NK-92 (cell line): ENCODE data around the gene MINK1.

ENCODE experiments used
- DNase-seq: peaks from one replicate; lab custom pipeline; 2025; ENCODE audit not compliant: unreplicated experiment; lab: John Stamatoyannopoulos, UW

MINK1 gene

DNA sequence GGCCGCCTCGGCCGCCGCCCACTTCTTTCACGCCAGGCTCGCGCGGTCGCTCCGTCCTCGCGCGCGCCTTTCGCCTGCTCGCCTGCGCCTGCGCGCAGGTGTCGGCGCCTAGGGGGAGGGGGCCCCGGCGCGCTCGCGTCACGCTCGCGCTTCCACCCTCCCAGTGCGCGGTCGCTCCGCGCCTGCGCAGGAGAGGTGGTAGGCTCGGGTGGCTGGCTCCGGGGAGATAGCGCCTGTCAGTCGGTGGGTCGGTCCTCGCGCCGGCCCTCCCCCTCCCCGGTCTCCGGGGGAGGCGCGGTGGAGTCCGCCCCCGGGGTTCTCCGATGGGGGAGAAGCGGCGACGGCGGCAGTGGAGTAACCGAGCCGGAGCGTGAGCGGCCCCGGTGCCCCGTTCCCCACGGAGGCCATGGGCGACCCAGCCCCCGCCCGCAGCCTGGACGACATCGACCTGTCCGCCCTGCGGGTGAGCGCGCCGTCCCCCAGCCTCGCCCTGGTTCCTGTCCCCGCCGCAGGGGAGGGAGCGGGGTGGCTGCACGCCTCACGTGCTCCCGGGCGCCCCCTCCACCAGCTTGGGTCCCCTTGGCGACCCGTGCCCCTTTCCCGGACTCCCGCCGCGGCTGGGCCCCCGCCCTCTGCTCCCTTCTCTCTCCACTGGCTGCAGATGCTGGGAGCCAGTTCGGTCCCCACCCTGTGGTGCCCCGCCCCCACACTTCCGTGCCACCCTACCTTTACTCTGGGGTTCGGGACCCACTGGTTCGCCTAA, at the start of gene MINK1:
Gene MINK1, plus strand, starts transcription at position 163 of the 763 bp plus-strand sequence. Its CDS starts 244 bp downstream, at position 407.
- DNase-seq = no peak

DNA sequence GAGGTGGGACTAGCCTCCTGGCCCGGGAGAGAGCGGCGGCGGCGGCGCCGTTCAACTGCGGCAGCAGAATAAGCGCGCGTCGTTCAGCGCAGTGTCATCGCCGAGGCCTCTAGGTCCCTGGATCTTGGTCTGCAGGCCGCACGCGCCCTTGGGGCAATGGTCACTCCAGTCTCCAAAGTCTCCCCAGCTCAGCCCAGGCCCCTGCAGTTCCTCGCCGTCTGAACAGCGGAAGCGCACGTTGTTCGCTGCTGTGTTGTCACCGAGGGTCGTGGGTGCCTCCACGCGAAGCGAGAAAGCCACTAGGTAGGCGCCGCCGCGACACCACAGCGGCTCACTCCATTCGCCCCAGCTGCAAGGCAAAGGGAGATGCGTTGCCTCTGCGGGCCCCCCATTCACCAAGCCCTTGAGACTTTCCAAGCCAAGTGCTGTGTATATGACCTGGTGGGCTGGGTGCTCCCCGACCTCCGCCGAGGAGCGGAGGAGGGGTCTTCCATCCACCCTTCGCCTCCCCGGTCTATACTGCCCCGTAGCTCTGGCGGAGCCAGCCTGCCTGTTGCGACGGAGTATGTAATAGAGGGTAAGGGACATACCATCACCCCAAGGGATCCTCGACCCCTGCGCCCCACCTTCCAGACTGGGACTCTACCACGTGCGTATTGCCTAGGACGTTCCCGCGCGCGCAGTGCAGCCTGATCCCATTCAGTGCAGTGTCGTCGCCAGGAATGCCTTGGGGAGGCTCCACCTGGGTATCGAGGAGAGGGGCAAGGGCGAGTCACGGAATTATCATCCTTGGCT, 47.6 kb upstream of the MINK1 start:
- no peak for DNase-seq

DNA sequence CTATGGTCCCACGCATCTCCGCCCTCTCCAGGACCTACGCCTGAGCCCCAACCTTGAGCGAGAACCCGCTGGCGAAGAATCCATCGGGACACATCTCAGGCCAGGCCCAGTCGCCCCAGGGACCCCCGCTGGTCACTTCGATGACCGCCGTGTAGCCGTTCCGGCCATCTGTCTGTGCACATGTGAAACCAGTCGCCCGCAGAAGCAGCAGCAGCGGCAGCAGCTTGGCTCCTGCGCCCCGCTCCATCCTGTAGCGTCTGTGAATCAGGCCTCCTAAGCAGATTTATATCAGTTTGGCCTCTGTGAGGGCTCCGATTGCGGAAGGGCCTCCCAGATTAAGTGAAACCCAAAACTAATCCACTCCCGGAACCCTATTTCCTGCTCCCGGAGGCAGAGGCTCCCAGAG, 47.0 kb upstream of the MINK1 start, which contains the start of gene VMO1:
Gene VMO1, minus strand, starts transcription at position 259 of the 406 bp plus-strand sequence. Its CDS starts 12 bp downstream, at position 247.
- no peak for DNase-seq

DNA sequence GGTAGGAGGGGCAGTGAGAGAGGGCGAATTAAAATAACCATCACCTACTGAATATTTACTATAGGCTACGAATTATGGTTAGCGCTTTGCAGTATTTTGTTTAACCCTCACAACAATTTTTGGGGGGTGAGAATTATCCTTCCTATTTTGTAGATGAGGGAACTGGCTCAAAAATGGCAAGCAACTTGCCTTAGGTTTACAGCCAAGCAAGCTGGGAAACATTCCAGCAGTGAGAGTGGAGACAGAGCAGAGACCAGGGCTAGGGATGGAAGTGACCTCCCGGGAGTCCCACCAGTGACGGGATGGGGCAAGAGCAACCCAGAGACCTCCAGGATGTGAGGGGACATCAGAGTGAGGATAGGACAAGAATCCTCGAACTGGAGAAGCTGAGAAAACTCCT, 46.6 kb upstream of the MINK1 start:
- DNase-seq = no peak

DNA sequence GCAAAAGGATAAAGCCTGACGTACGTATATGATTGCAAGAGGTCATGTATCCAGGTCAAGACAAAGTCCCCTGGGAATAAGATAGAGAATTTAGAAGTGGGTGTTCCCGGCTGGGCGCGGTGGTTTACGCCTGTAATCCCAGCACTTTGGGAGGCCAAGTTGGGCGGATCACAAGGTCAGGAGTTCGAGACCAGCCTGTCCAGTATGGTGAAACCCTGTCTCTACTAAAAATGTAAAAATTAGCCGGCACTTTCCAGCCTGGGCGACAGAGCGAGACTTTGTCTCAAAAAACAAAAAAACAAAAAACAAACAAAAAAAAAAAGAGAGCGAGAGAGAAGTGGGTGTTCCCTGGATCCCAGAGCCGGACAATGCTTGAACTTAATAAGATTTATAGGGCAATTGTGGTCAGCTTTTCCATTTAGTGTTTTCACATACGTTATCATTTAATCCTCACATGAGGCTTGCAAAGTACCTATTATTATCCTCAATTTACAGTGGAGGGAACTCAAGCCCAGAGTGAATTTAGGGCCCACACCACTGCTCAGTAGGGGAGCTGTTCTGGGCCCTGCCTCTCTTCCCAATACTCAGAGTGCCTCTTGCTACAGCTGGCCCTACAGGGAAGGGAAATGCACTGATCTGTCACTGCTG, 44.9 kb upstream of the MINK1 start:
- no peak for DNase-seq

DNA sequence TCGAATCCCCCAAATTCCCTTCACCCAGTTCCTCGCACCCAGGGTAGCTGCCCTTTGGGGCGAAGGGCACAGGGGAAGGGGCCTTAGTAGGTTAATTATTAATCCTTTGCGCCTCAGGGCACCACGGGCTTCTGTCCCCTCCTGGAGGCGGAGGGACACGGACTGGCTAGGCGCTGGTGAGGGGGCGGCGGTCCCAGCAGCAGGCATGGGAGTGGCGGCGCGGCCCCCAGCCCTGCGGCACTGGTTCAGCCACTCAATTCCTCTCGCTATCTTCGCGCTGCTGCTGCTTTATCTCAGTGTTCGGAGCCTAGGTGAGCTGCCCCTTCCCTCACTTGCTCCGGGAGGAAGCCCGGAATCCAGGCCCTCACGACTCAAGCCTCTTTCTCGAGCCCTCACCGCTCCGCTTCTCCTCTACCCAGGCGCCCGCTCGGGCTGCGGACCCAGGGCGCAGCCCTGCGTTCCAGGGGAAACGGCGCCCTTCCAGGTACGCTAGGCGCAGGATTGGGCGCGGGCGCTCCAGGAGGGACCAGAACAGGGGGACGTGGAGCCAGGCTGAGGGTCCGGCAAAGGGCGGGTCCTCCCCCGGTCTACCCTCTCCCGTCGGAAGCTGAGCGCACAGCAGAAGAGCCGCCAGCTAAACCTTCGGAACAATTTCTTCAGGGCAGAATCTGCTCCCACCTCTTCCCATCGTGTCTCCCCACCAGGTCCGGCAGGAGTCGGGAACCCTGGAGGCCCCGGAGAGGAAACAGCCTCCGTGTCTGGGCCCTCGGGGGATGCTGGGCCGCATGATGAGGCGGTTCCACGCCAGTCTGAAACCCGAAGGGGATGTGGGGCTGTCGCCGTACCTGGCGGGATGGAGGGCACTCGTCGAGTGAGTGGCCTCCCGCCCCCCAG, 44.1 kb upstream of the MINK1 start, which contains the start of gene GLTPD2:
Gene GLTPD2, plus strand, starts transcription at position 158 of the 894 bp plus-strand sequence. Its CDS starts 48 bp downstream, at position 206.
- no peak for DNase-seq

DNA sequence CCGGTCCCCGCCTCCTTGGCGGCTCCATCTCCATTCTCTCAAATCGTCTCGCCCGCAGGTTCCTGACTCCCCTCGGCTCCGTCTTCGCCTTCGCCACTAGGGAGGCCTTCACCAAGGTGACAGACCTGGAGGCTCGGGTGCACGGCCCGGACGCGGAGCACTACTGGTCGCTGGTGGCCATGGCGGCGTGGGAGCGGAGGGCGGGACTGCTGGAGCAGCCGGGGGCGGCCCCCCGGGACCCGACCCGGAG, 43.5 kb upstream of the MINK1 start:
- DNase-seq = no peak

DNA sequence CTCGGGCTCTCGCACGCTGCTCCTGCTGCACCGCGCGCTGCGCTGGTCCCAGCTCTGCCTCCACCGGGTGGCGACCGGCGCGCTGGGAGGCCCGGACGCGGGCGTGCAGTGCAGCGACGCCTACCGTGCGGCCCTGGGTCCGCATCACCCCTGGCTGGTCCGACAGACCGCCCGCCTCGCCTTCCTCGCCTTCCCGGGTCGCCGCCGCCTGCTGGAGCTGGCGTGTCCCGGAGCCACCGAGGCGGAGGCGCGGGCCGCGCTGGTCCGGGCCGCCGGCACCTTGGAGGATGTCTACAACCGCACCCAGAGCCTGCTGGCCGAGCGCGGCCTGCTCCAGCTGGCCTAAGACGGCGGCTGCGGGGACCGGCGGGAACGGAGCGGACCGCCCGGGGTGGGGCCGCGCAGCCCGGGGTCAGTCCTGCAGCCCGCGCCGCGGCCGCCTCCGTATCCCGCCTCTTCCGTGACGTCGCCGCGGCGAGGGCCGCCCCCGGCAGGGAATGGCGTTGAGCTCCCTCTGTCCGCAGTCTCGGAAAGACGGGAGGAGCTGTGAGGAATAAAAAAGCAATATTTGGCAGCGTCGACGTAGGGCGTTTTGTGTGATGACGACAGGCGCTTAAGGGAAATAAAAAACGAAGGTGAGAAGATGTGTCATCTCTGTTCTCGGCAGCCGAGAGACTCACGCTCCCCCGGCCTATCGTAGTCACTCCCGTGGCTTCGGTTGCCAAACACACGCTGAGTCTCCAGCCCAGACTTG, 43.0 kb upstream of the MINK1 start:
- DNase-seq = no peak

DNA sequence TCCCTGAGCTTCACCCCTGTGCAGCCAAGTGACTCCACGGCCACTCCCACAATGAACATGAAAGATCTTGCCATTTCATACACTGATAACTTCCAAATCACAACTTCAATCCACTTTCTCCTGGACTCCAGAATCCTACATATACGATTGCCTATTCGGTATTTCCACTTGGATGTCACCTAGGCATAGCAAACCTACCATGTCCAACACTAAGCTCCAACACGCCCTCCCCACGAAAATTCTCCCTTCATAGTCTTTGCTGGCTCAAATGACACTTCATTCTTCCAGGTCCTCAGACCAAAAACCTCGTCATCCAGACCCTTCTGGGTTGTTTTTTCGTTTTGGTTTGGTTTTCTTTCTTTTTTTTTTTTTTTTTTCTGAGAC, 42.4 kb upstream of the MINK1 start:
- no peak for DNase-seq

DNA sequence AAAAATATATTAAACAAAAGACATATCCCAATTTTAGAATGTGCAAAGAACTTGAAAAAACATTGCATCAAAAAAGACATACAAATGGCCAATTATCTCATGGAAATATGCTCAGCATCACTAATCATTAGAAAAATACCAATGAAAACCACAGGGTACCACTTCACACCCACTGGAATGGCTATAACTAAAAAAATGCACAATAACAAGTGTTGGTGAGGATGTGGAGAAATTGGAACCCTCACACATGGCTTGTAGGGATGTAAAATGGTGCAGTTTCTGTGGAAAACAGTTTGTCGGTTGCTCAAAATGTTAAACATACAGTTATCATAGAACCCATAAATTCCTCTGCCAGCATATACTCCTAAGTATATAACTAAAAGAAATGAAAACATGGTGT, 38.0 kb upstream of the MINK1 start:
- DNase-seq = no peak

DNA sequence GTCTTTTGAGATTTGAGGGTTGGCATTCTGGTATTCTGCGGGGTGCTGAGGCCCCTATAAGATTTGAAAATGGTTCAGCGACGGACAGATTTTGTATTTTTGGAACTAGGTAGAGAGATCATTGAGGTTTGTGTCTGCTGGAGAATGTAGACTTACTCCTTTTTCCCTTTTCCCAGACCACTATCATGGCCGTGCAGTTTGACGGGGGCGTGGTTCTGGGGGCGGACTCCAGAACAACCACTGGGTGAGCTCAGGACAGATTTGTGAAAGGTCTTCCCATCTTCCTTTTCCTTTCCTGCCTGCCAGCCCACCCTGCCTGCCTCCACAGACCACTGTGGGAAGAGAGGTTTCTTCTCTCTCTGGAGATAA, 36.6 kb upstream of the MINK1 start:
- DNase-seq = no peak

DNA sequence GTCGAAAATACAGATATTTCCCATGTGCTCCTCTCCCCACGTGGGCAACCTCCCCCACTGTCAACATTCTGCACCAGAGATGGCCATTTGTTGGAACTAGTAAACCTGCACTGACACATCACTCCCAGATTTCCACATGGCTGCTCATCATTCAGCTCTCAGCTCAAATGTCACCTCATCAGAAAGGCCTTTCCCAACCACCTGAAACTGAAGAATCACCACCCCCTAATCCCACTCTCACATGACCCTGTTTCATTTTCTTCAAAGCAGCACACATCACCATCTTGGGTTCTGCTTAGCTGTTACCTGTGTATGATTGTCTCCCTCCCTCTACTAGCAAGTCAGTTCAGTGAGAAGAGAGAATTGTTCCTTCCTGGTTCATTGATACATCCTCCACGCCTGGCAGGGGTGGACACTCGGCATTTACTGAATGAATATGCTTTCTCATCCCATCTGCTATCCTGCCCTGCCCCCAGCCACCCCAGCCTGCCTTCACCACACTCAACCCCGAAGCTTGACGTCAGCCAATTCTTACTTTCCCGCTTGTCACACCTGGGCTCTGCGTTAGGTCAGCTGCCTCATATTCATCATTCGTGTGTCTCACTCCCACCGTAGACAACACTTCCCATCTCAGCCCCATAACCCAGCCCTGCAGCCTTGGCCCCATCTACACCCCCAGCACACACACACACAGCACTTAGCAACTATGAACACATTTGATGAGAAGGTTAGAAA, 32.5 kb upstream of the MINK1 start:
- no peak for DNase-seq

DNA sequence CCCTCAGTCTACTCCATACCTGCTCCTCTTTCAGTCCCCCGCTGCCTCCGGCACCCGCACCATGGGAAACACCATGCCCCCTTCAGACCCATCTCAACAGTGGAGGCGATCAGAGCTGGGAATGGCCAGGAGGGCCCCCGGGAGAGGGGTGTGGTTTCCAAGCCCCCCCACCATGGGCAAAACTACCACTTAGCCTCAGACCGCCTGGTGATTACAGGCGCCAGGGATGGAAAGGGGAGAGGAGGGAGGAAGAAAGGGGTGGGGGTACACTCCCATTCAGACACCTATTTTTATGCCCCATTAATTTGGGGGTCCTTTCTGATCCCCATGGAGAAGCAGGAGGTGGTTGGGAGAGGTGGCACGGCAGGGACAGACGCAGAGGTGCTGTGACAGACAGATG, 30.9 kb upstream of the MINK1 start, which contains the start of gene C17orf114:
Gene C17orf114, minus strand, starts transcription at position 101 of the 400 bp plus-strand sequence.
- DNase-seq = no peak

DNA sequence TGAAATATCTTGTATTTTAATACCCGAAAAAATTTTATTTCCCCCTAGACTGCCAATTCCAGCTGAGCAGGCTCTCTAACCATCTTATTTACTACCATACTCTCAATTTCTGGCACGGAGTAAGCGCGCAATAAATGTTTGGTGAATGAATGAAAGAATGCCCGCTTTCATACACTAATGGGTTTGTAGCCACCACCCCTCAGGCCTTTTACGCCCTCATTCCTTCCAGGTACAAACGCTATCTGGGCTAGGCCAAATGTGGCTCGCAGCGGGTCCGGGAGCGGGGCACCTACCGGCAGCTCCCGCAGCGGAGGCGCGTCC, 26.7 kb upstream of the MINK1 start:
- no peak for DNase-seq

DNA sequence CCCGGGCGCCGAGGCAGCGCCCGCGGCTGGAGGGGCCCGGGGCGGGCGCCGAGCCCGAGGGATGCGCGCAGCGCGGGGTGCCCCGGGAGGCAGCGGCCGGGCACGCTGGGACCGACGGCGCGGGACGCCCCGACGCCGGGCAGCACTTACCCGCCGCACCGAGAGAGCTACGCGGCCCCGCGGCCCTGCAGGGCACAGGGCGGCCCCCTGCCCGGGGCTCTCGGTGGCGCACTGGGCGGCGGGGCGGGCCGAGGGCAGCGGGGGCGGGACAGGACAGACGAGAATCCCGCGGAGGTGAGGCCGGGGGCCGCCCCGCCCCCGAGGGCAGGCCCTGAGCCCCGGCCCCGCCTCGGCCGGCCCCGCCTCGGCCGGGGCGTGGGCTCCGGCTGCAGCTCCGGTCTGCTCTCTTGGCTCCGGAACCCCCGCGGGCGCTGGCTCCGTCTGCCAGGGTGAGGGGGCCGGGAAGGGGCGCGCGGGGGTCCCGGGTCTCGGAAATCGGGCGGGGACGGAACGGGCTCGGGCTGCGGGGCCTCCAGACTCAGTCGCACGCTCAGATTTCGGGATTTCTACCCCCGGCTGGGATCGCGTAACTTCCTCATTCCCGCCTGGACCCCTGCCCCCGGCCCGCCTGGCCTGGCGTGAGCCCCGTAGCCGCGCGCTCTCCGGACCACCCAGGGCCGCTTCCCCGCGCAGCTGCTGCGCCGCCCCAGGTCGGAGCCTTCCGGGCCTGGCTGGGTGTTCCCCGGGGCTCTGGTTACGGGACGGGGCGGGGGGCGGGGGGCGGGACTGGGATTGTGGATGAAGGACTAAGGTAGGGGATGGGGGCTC, 26.1 kb upstream of the MINK1 start, which contains the start of gene PLD2:
Gene PLD2, plus strand, starts transcription at position 376 of the 828 bp plus-strand sequence. CDS start 621 bp downstream, outside the sequence.
- DNase-seq = no peak

DNA sequence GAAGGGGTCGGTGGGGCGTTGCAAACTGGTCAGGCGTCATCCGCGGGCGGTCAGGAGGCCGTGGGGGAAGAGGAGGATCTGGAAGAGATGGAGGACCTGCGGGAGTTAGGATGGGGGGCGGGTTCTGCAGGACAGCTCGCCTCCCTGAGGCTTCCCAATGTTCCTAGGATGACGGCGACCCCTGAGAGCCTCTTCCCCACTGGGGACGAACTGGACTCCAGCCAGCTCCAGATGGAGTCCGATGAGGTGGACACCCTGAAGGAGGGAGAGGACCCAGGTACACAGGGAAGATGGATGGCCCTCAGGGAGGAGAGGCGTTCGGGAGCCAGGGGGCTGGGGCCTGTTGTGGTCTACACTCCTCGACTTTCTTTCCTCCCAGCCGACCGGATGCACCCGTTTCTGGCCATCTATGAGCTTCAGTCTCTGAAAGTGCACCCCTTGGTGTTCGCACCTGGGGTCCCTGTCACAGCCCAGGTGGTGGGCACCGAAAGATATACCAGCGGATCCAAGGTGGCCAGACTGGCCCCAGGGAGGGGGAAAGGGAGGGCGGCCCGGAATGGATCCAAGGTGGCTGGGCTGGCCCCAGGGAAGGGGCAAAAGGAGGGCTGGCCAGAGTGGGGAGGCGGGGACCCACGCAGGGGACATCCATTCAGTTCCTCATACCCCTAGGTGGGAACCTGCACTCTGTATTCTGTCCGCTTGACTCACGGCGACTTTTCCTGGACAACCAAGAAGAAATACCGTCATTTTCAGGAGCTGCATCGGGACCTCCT, 25.3 kb upstream of the MINK1 start:
- no peak for DNase-seq

DNA sequence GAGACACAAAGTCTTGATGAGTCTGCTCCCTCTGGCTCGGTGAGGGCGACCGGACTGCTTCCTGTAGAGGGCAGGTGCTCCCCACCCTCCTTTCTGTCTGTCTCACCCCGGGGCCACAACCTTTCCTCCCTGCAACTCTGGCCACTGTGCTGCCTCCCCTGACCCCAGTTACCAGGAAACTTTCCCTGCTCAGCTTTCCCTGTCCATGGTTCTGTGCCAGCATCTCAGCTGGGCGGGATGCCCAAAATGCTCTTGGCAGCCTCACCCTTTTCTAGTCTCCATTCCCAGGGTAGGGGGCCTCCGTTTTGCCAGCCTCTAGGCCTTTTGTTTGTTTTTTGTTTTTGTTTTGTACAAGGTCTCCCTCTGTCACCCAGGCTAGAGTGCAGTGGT, 24.8 kb upstream of the MINK1 start:
- no peak for DNase-seq
